Medulla oblongata (tissue), 1 donor: Measurements from ENCODE around the gene TMEM135.

ENCODE experiments used
- DNase-seq: peaks from one replicate; pipeline ENCODE4 v3.0.0-alpha.2; 2015; ENCODE audit errors: extremely low spot score

The TMEM135 gene

GRCh38 chr11:87194985-87195820 lies 157.5 kb downstream of the TMEM135 start:
- DNase-seq, result no peak

GRCh38 chr11:87198266-87198881 lies 160.6 kb downstream of the TMEM135 start:
- DNase-seq, result no peak

- DNase-seq, result no peak
These were observed 163.6 kb downstream of the TMEM135 start for GRCh38 chr11:87201376-87201775.

- no peak for DNase-seq
These were observed 166.3 kb downstream of the TMEM135 start for GRCh38 chr11:87203907-87204602.

- DNase-seq, result no peak
These were observed 175.2 kb downstream of the TMEM135 start for GRCh38 chr11:87212891-87213290.

GRCh38 chr11:87213444-87213843 lies 175.7 kb downstream of the TMEM135 start:
- no peak for DNase-seq

- no peak for DNase-seq
These were observed 177.5 kb downstream of the TMEM135 start for GRCh38 chr11:87215236-87215635.

- no peak for DNase-seq
These were observed 181.5 kb downstream of the TMEM135 start for GRCh38 chr11:87219266-87219665.

GRCh38 chr11:87223816-87224215 lies 186.1 kb downstream of the TMEM135 start:
- DNase-seq, result no peak

- DNase-seq, result no peak
These were observed 186.8 kb downstream of the TMEM135 start for GRCh38 chr11:87224486-87224885.

GRCh38 chr11:87228820-87229219 lies 191.1 kb downstream of the TMEM135 start:
- no peak for DNase-seq

GRCh38 chr11:87230995-87231394 lies 193.3 kb downstream of the TMEM135 start:
- no peak for DNase-seq

- DNase-seq, result no peak
These were observed 194.6 kb downstream of the TMEM135 start for GRCh38 chr11:87232320-87232719.

GRCh38 chr11:87235366-87235765 lies 197.6 kb downstream of the TMEM135 start:
- DNase-seq, result no peak

- no peak for DNase-seq
These were observed 198.6 kb downstream of the TMEM135 start for GRCh38 chr11:87236368-87236767.

GRCh38 chr11:87239001-87239400 lies 201.3 kb downstream of the TMEM135 start:
- no peak for DNase-seq

GRCh38 chr11:87239531-87239930 lies 201.8 kb downstream of the TMEM135 start:
- DNase-seq, result no peak

- DNase-seq, result no peak
These were observed 213.8 kb downstream of the TMEM135 start for GRCh38 chr11:87251560-87251959.

- no peak for DNase-seq
These were observed 215.1 kb downstream of the TMEM135 start for GRCh38 chr11:87252869-87253268.

GRCh38 chr11:87254562-87254961 lies 216.8 kb downstream of the TMEM135 start:
- no peak for DNase-seq

- no peak for DNase-seq
These were observed 217.9 kb downstream of the TMEM135 start for GRCh38 chr11:87255589-87255988.

GRCh38 chr11:87256694-87257340 lies 219.1 kb downstream of the TMEM135 start:
- no peak for DNase-seq
